Large intestine (tissue), 3 donors: ENCODE data around the gene MS4A7. TPM values are rescaled to one million over a fixed set of nuclear protein-coding genes. Genes with fewer than 3 reads are reported as not detected.
"Not testable (repeated sequence)": the region's sequence is repeated elsewhere in the genome, so short reads cannot be mapped to it uniquely, and the experiment has no call there.

Experiments used
- DNase-seq, 2 donors: peaks; one replicate each; pipeline versions ENCODE4 v3.0.0 to v3.0.0-alpha.2; 2013
- H3K27ac ChIP-seq: one replicate; pipeline ENCODE4 v1.5.1; 2013; ENCODE audit warnings: low read length
- H3K27me3 ChIP-seq: 2 replicates; pipeline ENCODE4 v1.6.1; 2013; ENCODE audit warnings: low read length; ENCODE audit not compliant: control insufficient read depth, insufficient read depth
- H3K36me3 ChIP-seq: 2 replicates; pipeline ENCODE4 v1.6.1; 2013; ENCODE audit warnings: low read length; ENCODE audit not compliant: control insufficient read depth, insufficient read depth
- H3K4me1 ChIP-seq: one replicate; pipeline ENCODE4 v1.6.1; 2013; ENCODE audit warnings: low read length; ENCODE audit not compliant: control insufficient read depth, insufficient read depth
- H3K4me3 ChIP-seq: one replicate; pipeline ENCODE4 v1.5.1; 2013; ENCODE audit warnings: low read length
- H3K9me3 ChIP-seq: one replicate; pipeline ENCODE4 v1.6.1; 2013; ENCODE audit warnings: mild to moderate bottlenecking, low read depth, low read length, moderate library complexity; ENCODE audit not compliant: control insufficient read depth
- WGBS: methylation state at CpG from one replicate; pipeline ENCODE4 v1.1.5; 2013; ENCODE audit warnings: low lambda C conversion rate; ENCODE audit not compliant: insufficient coverage; 5-methylcytosine and 5-hydroxymethylcytosine counted together
- polyA plus RNA-seq: library from polyadenylated mRNA; unstranded; fragments of 120-200 nt; gene quantifications from one replicate; pipeline ENCODE4 v1.2.1, GENCODE V29; 2013

Gene MS4A7
- polyA plus RNA-seq, 1 donor, result 15.7 TPM

- H3K4me1 ChIP-seq, result peaks cover 3% of the 10 kb centered on the region
- DNase-seq, result no peak
These were observed 31.1 kb upstream of the MS4A7 start for GRCh38 chr11:60347084-60347797.

GRCh38 chr11:60348116-60348515, 30.2 kb upstream of the MS4A7 start:
- Histone ChIP-seq H3K27me3 (no peaks in the 10 kb centered on the region), H3K9me3 (no peaks in the 10 kb centered on the region), H3K4me1 (peaks cover 3% of the 10 kb centered on the region), H3K4me3 (no peak overlapping the region), H3K27ac (no peak overlapping the region), H3K36me3 (no peaks in the 10 kb centered on the region)
- peak in 1 of 2 donors; percentile 12 for DNase-seq
- 40% methylated on average over 1 of the region's 2 CpGs for WGBS

More at GRCh38 chr11:60347084-60347797, 31.1 kb upstream of the MS4A7 start:
- 83% methylated on average over 1 of the region's 2 CpGs for WGBS
- Histone ChIP-seq H3K9me3 (no peaks in the 10 kb centered on the region), H3K36me3 (no peaks in the 10 kb centered on the region), H3K4me3 (no peak overlapping the region), H3K27ac (no peak overlapping the region), H3K27me3 (no peaks in the 10 kb centered on the region)

- Histone ChIP-seq H3K36me3 (no peaks in the 10 kb centered on the region), H3K27me3 (no peaks in the 10 kb centered on the region), H3K4me3 (no peak overlapping the region), H3K27ac (no peak overlapping the region), H3K4me1 (peaks cover 3% of the 10 kb centered on the region), H3K9me3 (no peaks in the 10 kb centered on the region)
- WGBS, result no CpG with 5 or more reads among the region's 1 CpG
- DNase-seq, result no peak
These were observed 28.3 kb upstream of the MS4A7 start for GRCh38 chr11:60349990-60350389.

- Histone ChIP-seq H3K9me3 (peaks cover 8% of the 10 kb centered on the region), H3K27ac (no peak overlapping the region), H3K4me3 (no peak overlapping the region), H3K4me1 (no peaks in the 10 kb centered on the region), H3K36me3 (no peaks in the 10 kb centered on the region), H3K27me3 (no peaks in the 10 kb centered on the region)
- no peak for DNase-seq
- no CpG with 5 or more reads among the region's 2 CpGs for WGBS
These were observed 20.6 kb upstream of the MS4A7 start for GRCh38 chr11:60357771-60358170.

GRCh38 chr11:60360621-60361020, 17.7 kb upstream of the MS4A7 start:
- Histone ChIP-seq H3K4me1 (no peaks in the 10 kb centered on the region), H3K4me3 (no peak overlapping the region), H3K27ac (no peak overlapping the region), H3K36me3 (no peaks in the 10 kb centered on the region), H3K27me3 (peaks cover 3% of the 10 kb centered on the region), H3K9me3 (peaks cover 8% of the 10 kb centered on the region)
- no CpG with 5 or more reads among the region's 4 CpGs for WGBS
- no peak for DNase-seq

GRCh38 chr11:60362241-60362640, 16.1 kb upstream of the MS4A7 start:
- DNase-seq, result no peak
- Histone ChIP-seq H3K27me3 (peaks cover 3% of the 10 kb centered on the region), H3K4me3 (no peak overlapping the region), H3K36me3 (no peaks in the 10 kb centered on the region), H3K9me3 (peaks cover 8% of the 10 kb centered on the region), H3K4me1 (no peaks in the 10 kb centered on the region), H3K27ac (no peak overlapping the region)
- WGBS, result 50% methylated on average over 1 of the region's 1 CpG

GRCh38 chr11:60363542-60364470, 14.5 kb upstream of the MS4A7 start:
- no peaks in the 10 kb centered on the region for H3K36me3 ChIP-seq
- H3K4me3 ChIP-seq, result no peak overlapping the region
- no peaks in the 10 kb centered on the region for H3K4me1 ChIP-seq
- H3K27me3 ChIP-seq, result peaks cover 3% of the 10 kb centered on the region
- H3K9me3 ChIP-seq, result peaks cover 8% of the 10 kb centered on the region
- WGBS, result 80% methylated on average over 1 of the region's 7 CpGs
- peak; percentile 38 to 44 for DNase-seq
- no peak overlapping the region for H3K27ac ChIP-seq

GRCh38 chr11:60366262-60366904, 11.9 kb upstream of the MS4A7 start:
- 75% methylated on average over 4 of the region's 15 CpGs for WGBS
- DNase-seq, H3K27me3 ChIP-seq, H3K9me3 ChIP-seq, H3K4me3 ChIP-seq, H3K4me1 ChIP-seq, H3K27ac ChIP-seq, H3K36me3 ChIP-seq: not testable (repeated sequence)

- Histone ChIP-seq H3K27me3 (peaks cover 3% of the 10 kb centered on the region), H3K9me3 (no peaks in the 10 kb centered on the region), H3K4me1 (no peaks in the 10 kb centered on the region), H3K4me3 (no peak overlapping the region), H3K36me3 (no peaks in the 10 kb centered on the region), H3K27ac (no peak overlapping the region)
- no peak for DNase-seq
- WGBS, result no CpG with 5 or more reads among the region's 2 CpGs
These were observed 11.3 kb upstream of the MS4A7 start for GRCh38 chr11:60367009-60367408.

GRCh38 chr11:60367896-60368295, 10.4 kb upstream of the MS4A7 start:
- Histone ChIP-seq H3K27me3 (peaks cover 3% of the 10 kb centered on the region), H3K4me1 (no peaks in the 10 kb centered on the region), H3K36me3 (no peaks in the 10 kb centered on the region), H3K9me3 (no peaks in the 10 kb centered on the region), H3K4me3 (no peak overlapping the region), H3K27ac (no peak overlapping the region)
- DNase-seq, result no peak
- 100% methylated on average over 2 of the region's 19 CpGs for WGBS
